Activated CD8-positive, alpha-beta memory T cell treated with anti-CD3 and anti-CD28 coated beads, Interleukin-2, amount 50 U/mL, for 48 hours (primary cell): ENCODE measurements around the gene SETD6.
"Not testable (repeated sequence)": the region's sequence is repeated elsewhere in the genome, so short reads cannot be mapped to it uniquely, and the experiment has no call there.

Experiments used
- DNase-seq: peaks from one replicate; pipeline ENCODE4 v3.0.0-alpha.2; 2020

The SETD6 gene

GRCh38 chr16:58515125-58515870, at the start of gene SETD6:
Gene SETD6, plus strand, starts transcription at chr16:58515517. Its CDS starts 21 bp downstream, at chr16:58515538.
- peak; percentile 91 for DNase-seq

- no peak for DNase-seq
Observed at GRCh38 chr16:58465817-58466216, 49.5 kb upstream of the SETD6 start.

- DNase-seq: no peak
Observed at GRCh38 chr16:58466396-58466795, 48.9 kb upstream of the SETD6 start.

- DNase-seq: no peak
Observed at GRCh38 chr16:58467905-58468304, 47.4 kb upstream of the SETD6 start.

- DNase-seq: no peak
Observed at GRCh38 chr16:58471209-58471975, 43.9 kb upstream of the SETD6 start.

- no peak for DNase-seq
Observed at GRCh38 chr16:58472266-58472665, 43.1 kb upstream of the SETD6 start.

GRCh38 chr16:58472827-58473226, 42.5 kb upstream of the SETD6 start:
- no peak for DNase-seq

GRCh38 chr16:58474296-58474695, 41.0 kb upstream of the SETD6 start:
- DNase-seq: no peak

- no peak for DNase-seq
Observed at GRCh38 chr16:58475091-58475619, 40.2 kb upstream of the SETD6 start.

- no peak for DNase-seq
Observed at GRCh38 chr16:58476791-58477190, 38.5 kb upstream of the SETD6 start.

GRCh38 chr16:58478427-58478826, 36.9 kb upstream of the SETD6 start:
- DNase-seq: no peak

- DNase-seq: no peak
Observed at GRCh38 chr16:58481226-58481869, 34.0 kb upstream of the SETD6 start.

GRCh38 chr16:58481931-58482330, 33.4 kb upstream of the SETD6 start:
- DNase-seq: no peak

GRCh38 chr16:58485184-58485887, 30.0 kb upstream of the SETD6 start:
- DNase-seq: no peak

- DNase-seq: peak; percentile 89
Observed at GRCh38 chr16:58487566-58488351, 27.6 kb upstream of the SETD6 start.

GRCh38 chr16:58488531-58488930, 26.8 kb upstream of the SETD6 start:
- no peak for DNase-seq

GRCh38 chr16:58490065-58490464, 25.3 kb upstream of the SETD6 start:
- no peak for DNase-seq

- not testable (repeated sequence) for DNase-seq
Observed at GRCh38 chr16:58490539-58490938, 24.8 kb upstream of the SETD6 start.

GRCh38 chr16:58492066-58492465, 23.3 kb upstream of the SETD6 start:
- DNase-seq: no peak

GRCh38 chr16:58492735-58493134, 22.6 kb upstream of the SETD6 start:
- DNase-seq: no peak

GRCh38 chr16:58493756-58494431, 21.4 kb upstream of the SETD6 start:
- DNase-seq: no peak
